Endothelial cell of umbilical vein (primary cell): ENCODE data around the gene CCDC9. TPM values are rescaled to one million over a fixed set of nuclear protein-coding genes. Genes with fewer than 3 reads are reported as not detected.

Experiments used
- BruUV-seq: library from RNA; stranded (reverse); fragments of 400-500 nt; replicated peaks from 2 replicates; lab custom pipeline; 2021; lab: Mats Ljungman, UMichigan
- CTCF ChIA-PET: fragments of 300-600, 350-600 bp; sonication (Branson Sonifier 250); formaldehyde crosslinking; loops from one replicate; lab custom pipeline; 2021; ENCODE audit warnings: antibody characterized with exemption, inconsistent platforms; lab: Charles Lee
- POLR2A ChIA-PET: fragments of 300-600, 350-600 bp; sonication (Branson Sonifier 250); formaldehyde crosslinking; loops from one replicate; lab custom pipeline; 2021; ENCODE audit warnings: antibody characterized with exemption, inconsistent platforms; lab: Charles Lee
- DNase-seq: peaks from one replicate; pipeline ENCODE4 v3.0.0-alpha.2; 2011; ENCODE audit warnings: low read depth, low spot score
- FAIRE-seq: peaks from 2 replicates; lab custom pipeline; 2011; peaks lifted over from hg19 to GRCh38; lab: Jason Lieb, UNC
- H2AFZ ChIP-seq: 2 replicates; pipeline ENCODE4 v1.6.0; 2012; ENCODE audit warnings: low read depth, low read length, control low read depth, inconsistent platforms
- H3K27ac ChIP-seq: 2 replicates; pipeline ENCODE4 v1.5.1; 2011; ENCODE audit warnings: low read depth, mild to moderate bottlenecking, control low read depth, low read length, moderate library complexity; ENCODE audit not compliant: insufficient read depth
- H3K27me3 ChIP-seq, 2 experiments: 2 replicates each; pipeline versions ENCODE4 v1.6.0 to v1.6.1; 2011; ENCODE audit warnings: low read length in 2 of 2, mixed read lengths in 1 of 2; ENCODE audit not compliant: control insufficient read depth in 2 of 2, insufficient read depth in 2 of 2
- H3K36me3 ChIP-seq, 2 experiments: 2 replicates in 1 of 2; 3 replicates in 1 of 2; pipeline ENCODE4 v1.5.1; 2011; ENCODE audit warnings: low read length in 2 of 2, mild to moderate bottlenecking in 1 of 2, moderate library complexity in 1 of 2; ENCODE audit not compliant: control insufficient read depth in 2 of 2, insufficient read depth in 2 of 2; ENCODE audit errors: extremely low read depth in 1 of 2
- H3K4me1 ChIP-seq: 3 replicates; pipeline ENCODE4 v1.5.1; 2011; ENCODE audit warnings: mild to moderate bottlenecking, low read length; ENCODE audit not compliant: control insufficient read depth, insufficient read depth; ENCODE audit errors: extremely low read depth
- H3K4me2 ChIP-seq: 2 replicates; pipeline ENCODE4 v1.6.1; 2011; ENCODE audit warnings: low read length, control low read depth, mixed read lengths; ENCODE audit not compliant: insufficient read depth
- H3K4me3 ChIP-seq, 3 experiments: fragments of 200-600 bp in 1 of 3; sonication (generic), shearing (Covaris generic) in 1 of 3; replicated peaks in 1 of 3; 2 replicates each; pipeline ENCODE4 v1.5.1; 2011 to 2016; ENCODE audit warnings: control low read depth in 3 of 3, low read length in 3 of 3, mild to moderate bottlenecking in 2 of 3, inconsistent platforms in 1 of 3, low read depth in 1 of 3, moderate library complexity in 1 of 3; ENCODE audit not compliant: insufficient read depth in 1 of 3
- H3K79me2 ChIP-seq: 2 replicates; pipeline ENCODE4 v1.6.0; 2012; ENCODE audit warnings: low read length, inconsistent platforms; ENCODE audit not compliant: control insufficient read depth, insufficient read depth
- H3K9ac ChIP-seq: replicated peaks from 2 replicates; pipeline ENCODE3; 2011; ENCODE audit warnings: low read length, control low read depth; ENCODE audit not compliant: insufficient read depth; ENCODE audit errors: extremely low read depth
- H3K9me1 ChIP-seq: replicated peaks from 3 replicates; pipeline ENCODE4 v1.6.0; 2011; ENCODE audit warnings: mild to moderate bottlenecking, low read length; ENCODE audit not compliant: control insufficient read depth, insufficient read depth; ENCODE audit errors: extremely low read depth
- H3K9me3 ChIP-seq: replicated peaks from 2 replicates; pipeline ENCODE4 v1.5.1; 2012; ENCODE audit warnings: low read length, inconsistent platforms; ENCODE audit not compliant: control insufficient read depth, insufficient read depth
- H4K20me1 ChIP-seq: replicated peaks from 2 replicates; pipeline ENCODE3; 2011; ENCODE audit warnings: mild to moderate bottlenecking, low read length; ENCODE audit not compliant: control insufficient read depth, insufficient read depth; ENCODE audit errors: extremely low read depth
- EZH2 ChIP-seq: IDR thresholded peaks from 2 replicates; pipeline ENCODE4 v1.6.1; 2012; ENCODE audit warnings: borderline replicate concordance, low read depth, mild to moderate bottlenecking, moderate library complexity, low read length, inconsistent platforms; ENCODE audit not compliant: severe bottlenecking
- FOS ChIP-seq: IDR thresholded peaks from 2 replicates; pipeline ENCODE4 v1.6.1; 2011; ENCODE audit warnings: mild to moderate bottlenecking, low read length, moderate library complexity, borderline replicate concordance; ENCODE audit not compliant: insufficient read depth
- GATA2 ChIP-seq: IDR thresholded peaks from 2 replicates; pipeline ENCODE4 v1.7.0; 2011; ENCODE audit warnings: low read depth, mild to moderate bottlenecking, moderate library complexity, mixed read lengths, low read length; ENCODE audit not compliant: insufficient read length, insufficient read depth
- JUN ChIP-seq: IDR thresholded peaks from 2 replicates; pipeline ENCODE4 v1.6.1; 2011; ENCODE audit warnings: borderline replicate concordance, low read depth; ENCODE audit not compliant: insufficient read length, insufficient read depth
- MYC ChIP-seq: IDR thresholded peaks from one replicate; pipeline ENCODE4 v1.6.1; 2011; ENCODE audit warnings: mild to moderate bottlenecking, low read depth, low read length
- POLR2A ChIP-seq: IDR thresholded peaks from 2 replicates; pipeline ENCODE4 v1.6.1; 2012; ENCODE audit warnings: low read depth, mild to moderate bottlenecking, control low read depth, low read length
- POLR2AphosphoS5 ChIP-seq: IDR thresholded peaks from 2 replicates; pipeline ENCODE4 v1.6.1; 2012; ENCODE audit warnings: low read depth, mild to moderate bottlenecking, control low read depth, low read length, moderate library complexity; ENCODE audit not compliant: insufficient read depth
- dilution Hi-C: fragments of 300-500 bp; cut with MboI; formaldehyde crosslinking; loops from one replicate; pipeline ENCODE4 v1.15.0; 2019; ENCODE audit warnings: low sequenced_read_pairs; ENCODE audit not compliant: extremely low pct_ligation_motif_present
- intact Hi-C: fragments of 100-400 bp; cut with micrococcal nuclease; formaldehyde crosslinking; loops from one replicate; pipeline ENCODE4 v1.10.0; 2022
- polyA plus RNA-seq, 4 experiments: library from polyadenylated mRNA; depleted of rRNA in 3 of 4; stranded (reverse) in 3 of 4; unstranded in 1 of 4; fragments of >200 nt; gene quantifications; 2 replicates each; pipeline versions ENCODE4 v1.2.1 to v1.2.3, GENCODE V29; 2011 to 2012; ENCODE audit warnings: missing spikeins in 1 of 4
- total RNA-seq: library from RNA; stranded (reverse); gene quantifications from 2 replicates; pipeline ENCODE4 v1.2.3, GENCODE V29; 2021
- TF ChIP-seq, protein P1 (sequence below): IDR thresholded peaks from 2 replicates; pipeline ENCODE4 v1.6.1; 2011; ENCODE audit not compliant: insufficient read depth, insufficient read length
- TF ChIP-seq, protein P2 (sequence below), 2 donors: IDR thresholded peaks; 1 replicate in 1 of 2; 2 replicates in 1 of 2; pipeline ENCODE4 v1.5.1; 2011; ENCODE audit warnings: low read length in 2 of 2, mild to moderate bottlenecking in 2 of 2, moderate library complexity in 2 of 2, control low read depth in 1 of 2, inconsistent platforms in 1 of 2, low read depth in 1 of 2; ENCODE audit not compliant: insufficient read depth in 1 of 2; ENCODE audit errors: extremely low read depth in 1 of 2

Gene CCDC9
- total and polyA plus RNA-seq, 2 donors (not counting 3 experiments of a cell fraction or from before 2014, with no cell fraction given): 6.0 to 26.9 TPM

DNA sequence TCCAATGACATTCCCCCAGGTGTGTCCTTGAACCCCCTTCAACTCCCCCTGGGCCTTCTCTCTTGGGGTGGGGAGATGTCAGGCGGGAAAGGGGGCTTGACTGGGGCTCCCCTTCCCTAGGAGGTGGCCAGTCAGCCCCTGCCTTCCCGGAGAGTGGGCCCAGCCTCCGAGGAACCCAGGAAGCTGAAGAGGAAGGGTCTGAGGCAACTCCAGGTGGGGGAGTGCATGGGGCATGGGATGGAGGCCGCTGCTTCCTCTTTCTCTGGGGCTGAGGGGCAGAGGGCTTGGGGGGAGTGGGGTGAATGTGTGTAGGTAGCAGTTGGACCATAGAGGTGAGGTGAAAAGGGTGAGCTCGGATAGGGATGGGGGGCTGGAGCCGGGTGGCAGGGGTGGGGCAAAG, 15.6 kb downstream of the CCDC9 start:
- no peak overlapping the region for H3K27ac ChIP-seq
- dilution Hi-C loops (no loop called here), intact Hi-C loops (loop anchor here (5.0 kb wide), 1 partner anchor 75 kb away; the partner anchor contains the start of gene DHX34)

More for the DNA sequence above, 15.6 kb downstream of the CCDC9 start:
- Histone ChIP-seq H4K20me1 (no peaks in the 10 kb centered on the region), H3K27me3 (no peaks in the 10 kb centered on the region), H3K9me1 (no peaks in the 10 kb centered on the region), H3K36me3 (peaks cover 0 to 20% of the 10 kb centered on the region in 2 experiments), H3K4me1 (peaks cover 13% of the 10 kb centered on the region), H3K4me3 (no peak overlapping the region), H3K4me2 (no peak overlapping the region), H3K9me3 (no peaks in the 10 kb centered on the region), H3K79me2 (no peaks in the 10 kb centered on the region), H2AFZ (no peak overlapping the region), H3K9ac (no peak overlapping the region)
- ChIA-PET POLR2A (no interaction called here), CTCF (interaction anchor here (1.0 kb wide), 1 partner anchor 28 kb away, joined by 3 read pairs; no protein-coding TSS in a partner anchor)
- no TSS peak for BruUV-seq
- FAIRE-seq: no peak
- no peak for DNase-seq
- TF ChIP-seq POLR2A (no peak), FOS (no peak), EZH2 (no peak), GATA2 (no peak), MYC (no peak), JUN (no peak), POLR2AphosphoS5 (no peak)
- TF ChIP-seq, protein P1, sequence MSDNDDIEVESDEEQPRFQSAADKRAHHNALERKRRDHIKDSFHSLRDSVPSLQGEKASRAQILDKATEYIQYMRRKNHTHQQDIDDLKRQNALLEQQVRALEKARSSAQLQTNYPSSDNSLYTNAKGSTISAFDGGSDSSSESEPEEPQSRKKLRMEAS: no peak
- TF ChIP-seq, protein P2, sequence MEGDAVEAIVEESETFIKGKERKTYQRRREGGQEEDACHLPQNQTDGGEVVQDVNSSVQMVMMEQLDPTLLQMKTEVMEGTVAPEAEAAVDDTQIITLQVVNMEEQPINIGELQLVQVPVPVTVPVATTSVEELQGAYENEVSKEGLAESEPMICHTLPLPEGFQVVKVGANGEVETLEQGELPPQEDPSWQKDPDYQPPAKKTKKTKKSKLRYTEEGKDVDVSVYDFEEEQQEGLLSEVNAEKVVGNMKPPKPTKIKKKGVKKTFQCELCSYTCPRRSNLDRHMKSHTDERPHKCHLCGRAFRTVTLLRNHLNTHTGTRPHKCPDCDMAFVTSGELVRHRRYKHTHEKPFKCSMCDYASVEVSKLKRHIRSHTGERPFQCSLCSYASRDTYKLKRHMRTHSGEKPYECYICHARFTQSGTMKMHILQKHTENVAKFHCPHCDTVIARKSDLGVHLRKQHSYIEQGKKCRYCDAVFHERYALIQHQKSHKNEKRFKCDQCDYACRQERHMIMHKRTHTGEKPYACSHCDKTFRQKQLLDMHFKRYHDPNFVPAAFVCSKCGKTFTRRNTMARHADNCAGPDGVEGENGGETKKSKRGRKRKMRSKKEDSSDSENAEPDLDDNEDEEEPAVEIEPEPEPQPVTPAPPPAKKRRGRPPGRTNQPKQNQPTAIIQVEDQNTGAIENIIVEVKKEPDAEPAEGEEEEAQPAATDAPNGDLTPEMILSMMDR (IDR thresholded peaks at IDR 0.05; ENCODE audit: extremely low read depth in 1 of 2, insufficient read depth in 1 of 2, low read depth in 1 of 2, low read length in 2 of 2): no peak
